HG03378 (cell line): ENCODE results near the gene DLGAP1.

Source experiments
- ATAC-seq: cut with Tn5 transposase; IDR thresholded peaks from one replicate; pipeline ENCODE4 v1.9.1; 2021; ENCODE audit warnings: mild to moderate bottlenecking, moderate library complexity; ENCODE audit not compliant: unreplicated experiment

DLGAP1 gene

DNA sequence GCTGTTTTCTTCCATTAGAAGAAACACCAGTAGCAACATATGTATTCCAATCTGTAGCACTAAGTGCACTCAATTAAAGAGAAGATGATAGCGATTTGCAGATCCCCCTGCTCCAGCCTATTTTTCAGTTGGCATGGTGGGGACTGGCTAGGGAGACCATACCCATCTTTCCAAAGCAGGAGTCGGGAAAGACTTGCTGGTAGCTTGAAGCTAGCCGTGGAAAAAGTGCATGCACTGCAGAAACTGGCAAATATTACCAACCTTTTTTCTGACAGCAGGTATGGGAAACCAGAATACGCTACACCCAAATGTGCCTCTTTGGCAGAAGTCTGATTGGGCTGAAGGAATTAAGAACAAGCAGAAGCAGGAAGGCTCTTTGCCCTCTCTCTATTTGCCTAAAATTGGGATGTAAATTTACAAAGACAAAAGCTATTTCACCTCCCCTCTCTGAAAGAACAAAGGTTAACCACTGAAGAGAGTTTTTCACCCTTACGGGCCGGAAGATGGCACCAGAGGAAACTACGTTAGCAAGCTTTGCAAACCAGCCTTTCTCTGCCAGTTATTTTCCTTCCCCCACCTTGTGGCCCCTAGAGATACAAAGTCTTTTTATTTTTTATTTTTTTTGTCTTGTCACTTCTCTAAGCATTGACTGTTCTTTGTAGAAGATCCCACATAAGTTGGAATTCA lies 273.1 kb downstream of the DLGAP1 start:
- no peak for ATAC-seq

GRCh38 chr18:4181086-4181485 lies 274.0 kb downstream of the DLGAP1 start:
- no peak for ATAC-seq

DNA sequence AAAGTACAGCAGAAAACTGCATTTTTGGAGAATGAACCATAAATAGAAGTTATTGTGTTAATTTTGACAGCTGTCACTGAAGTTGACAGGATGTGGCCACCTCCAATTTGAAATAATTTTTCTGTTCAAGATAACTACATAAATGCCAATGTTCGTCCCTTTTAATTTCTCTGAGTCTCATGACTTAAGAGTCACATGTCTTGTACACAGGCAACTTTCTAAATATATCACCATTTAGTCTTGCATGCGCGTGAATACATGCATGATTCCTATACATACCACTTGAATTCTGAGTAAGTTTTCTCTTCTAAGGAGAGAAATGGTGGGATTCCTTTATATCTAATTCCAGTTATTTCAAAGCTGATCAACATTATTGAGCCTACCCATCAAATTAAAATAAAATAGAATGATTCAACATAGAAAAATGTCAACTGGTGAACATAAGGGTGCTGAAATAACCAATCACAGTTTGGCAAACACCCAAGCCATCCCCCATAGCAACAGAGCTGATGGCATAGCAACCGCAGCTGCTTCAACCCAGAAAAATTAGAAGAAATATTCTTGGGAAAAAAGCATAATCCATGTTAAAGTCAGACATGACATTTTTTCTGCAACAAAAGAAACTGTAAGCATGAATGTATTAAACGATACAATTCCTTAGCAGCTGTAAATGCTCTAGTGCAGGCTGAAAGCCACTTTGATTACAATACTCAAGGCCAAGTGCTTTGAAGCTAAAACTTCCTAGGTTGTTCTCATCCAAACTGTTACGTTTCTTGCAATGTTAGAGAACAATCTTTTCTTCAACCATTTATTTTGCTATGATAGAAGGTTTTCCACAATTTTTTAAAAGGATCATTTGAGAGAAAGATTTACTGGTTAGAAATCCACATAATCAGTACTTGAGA lies 282.7 kb downstream of the DLGAP1 start:
- no peak for ATAC-seq

DNA sequence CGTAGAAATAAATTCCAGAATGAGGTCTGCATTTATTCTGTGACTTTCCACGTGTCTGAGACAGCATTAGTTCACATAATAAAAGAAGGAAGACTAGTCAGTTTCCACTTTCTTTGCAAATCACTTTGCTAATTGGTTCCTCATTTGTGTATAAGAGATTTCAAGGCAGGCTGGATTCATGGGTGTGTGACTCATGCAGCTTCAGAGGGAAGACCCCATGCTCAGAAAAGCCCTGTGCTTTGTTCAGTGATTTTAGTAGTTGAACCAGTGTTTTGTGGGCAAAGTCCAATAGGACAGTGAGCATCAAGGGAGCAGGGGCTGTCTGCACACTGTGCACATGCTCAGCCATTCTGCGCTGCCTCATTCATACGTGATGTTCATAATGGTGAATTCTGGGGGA lies 297.8 kb downstream of the DLGAP1 start:
- ATAC-seq = no peak

DNA sequence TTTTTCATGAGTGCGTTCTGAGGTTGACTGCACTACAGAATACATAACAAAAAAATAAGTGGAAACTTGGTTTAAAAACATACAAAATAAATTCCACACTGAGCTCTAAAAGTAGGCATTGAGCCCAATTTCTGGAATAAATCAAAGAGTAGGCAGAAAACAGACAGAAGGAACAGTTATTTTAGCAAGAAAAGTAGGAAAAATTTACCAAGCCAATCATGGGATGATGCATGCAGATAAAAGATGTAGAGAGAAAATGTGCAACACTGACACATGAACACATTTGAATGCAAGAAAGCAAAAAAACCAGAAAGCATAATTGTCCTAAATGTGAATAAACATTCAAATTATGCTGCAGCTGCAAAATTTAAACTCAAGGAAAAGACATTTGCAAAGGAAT lies 308.3 kb downstream of the DLGAP1 start:
- no peak for ATAC-seq

DNA sequence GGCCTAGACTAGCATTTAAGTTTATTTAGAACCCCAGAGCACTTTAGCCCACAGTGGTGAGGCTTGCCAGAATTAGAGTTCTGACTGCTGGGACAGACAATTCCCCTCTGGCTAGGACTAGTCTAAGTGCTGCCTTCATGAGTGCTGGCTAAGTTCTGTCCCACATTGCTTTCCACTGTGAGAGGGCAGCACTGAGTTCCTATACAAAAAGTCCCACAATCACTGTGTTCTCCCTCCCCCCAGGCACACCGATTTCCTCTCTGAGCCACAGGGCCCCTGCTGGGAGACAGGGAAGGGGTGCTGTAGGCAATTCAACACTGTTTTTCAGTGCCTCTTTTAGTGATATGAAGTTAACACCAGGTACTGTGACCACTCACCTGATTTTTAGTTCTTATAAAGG lies 310.9 kb downstream of the DLGAP1 start:
- no peak for ATAC-seq

DNA sequence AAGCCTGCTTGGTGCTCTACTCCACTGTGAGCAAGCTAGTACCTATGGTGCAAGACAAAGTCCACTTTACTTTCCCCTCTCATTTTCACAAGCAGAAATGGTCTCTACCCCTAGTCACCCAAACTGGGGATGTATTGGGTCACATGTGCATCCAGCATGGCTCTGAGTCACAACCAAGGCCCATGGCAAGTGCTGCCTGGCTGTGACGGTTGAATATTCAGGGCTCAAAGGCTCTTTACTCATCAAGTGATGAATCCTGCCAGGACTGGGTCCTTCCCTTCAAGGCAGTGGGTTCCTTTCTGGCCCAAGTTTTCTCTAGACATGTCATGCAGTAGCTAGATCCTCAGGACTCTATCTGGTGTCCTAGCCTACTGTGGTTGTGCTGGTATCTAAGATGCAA lies 311.5 kb downstream of the DLGAP1 start:
- no peak for ATAC-seq

- no peak for ATAC-seq
These were observed 312.2 kb downstream of the DLGAP1 start for GRCh38 chr18:4142876-4143275.

GRCh38 chr18:4134700-4135099 lies 320.4 kb downstream of the DLGAP1 start:
- ATAC-seq = no peak

DNA sequence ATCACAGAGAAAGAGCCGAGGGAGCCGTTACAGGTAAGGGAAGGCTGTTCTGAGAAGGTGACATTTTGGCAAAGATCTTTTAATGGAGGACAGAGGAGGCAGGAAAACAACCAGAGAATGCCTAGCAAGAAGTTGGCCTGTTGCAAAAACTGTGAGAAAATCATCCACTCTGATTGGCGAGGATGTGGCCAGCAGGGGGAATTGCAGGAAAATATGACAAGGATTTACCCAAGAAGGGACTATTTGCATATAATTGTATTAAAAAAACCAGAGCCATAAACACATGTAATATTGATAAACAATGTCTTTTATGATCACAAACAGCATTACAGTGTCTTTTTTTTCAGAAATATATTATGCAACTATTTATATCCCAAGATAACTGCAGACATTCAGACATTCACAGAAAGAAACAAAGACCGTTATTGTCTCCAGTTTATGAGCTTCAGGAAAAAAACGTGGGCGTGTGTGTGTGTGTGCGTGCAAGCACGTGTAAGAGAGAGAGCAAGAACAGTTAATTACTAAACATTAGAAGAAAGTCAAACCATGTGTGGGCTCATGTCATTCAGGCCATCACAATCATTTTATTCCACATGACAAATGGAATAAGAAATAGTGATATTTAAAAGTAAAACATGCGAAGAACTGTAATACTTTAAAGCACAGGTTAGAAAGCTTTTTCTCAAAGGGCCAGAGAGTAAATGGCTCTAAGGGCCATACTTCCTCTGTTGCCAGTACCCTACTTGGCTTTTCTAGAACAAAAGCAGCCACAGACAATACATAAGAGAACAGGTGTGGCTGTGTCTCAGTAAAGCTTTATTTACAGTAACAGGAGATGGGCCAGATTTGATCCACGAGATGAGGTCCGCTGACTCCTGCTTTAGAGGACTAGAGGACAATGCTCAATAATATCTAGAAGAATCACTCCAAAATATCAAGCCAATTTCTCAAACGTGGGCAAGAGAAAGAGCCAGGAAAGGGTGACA lies 324.1 kb downstream of the DLGAP1 start:
- no peak for ATAC-seq

DNA sequence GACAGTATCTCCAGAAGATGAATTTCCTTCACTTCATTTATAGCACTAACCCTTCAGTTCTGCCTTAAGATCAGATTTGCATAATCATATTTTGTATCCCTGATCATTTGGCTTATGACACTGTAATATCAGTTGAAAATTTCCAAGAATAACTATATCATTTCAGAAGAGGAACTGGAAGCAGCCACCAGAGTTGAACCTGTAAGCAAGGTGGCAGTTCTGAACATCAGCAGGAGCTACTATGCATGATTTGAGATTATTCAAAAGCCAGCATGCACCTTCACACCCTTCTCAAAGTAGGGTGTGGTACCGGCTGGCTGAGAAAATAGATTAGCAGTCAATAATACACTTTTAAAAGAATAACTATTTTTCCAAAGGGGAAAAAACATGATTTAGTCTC lies 328.2 kb downstream of the DLGAP1 start:
- no peak for ATAC-seq

- ATAC-seq = no peak
These were observed 329.4 kb downstream of the DLGAP1 start for GRCh38 chr18:4125627-4126230.

DNA sequence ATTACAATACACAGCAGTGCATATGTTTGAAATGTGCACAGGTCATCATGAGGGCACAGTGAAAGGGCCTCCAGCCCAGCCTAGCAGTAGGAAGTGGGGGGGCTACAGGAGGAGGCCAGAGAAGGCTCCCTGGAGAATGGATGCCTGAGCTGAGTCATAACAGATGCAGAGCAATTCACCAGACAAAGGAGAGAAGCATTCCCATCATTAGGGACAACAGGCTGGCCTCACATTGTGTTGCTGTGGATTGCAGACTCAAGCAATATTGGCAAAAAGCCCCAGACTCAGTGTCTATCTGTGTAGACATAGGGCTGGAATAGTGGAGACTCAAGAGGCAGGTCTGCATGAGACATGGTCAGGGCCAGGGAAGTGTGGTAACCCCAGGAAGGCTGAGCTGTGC lies 329.9 kb downstream of the DLGAP1 start:
- ATAC-seq = no peak

- ATAC-seq = no peak
These were observed 335.3 kb downstream of the DLGAP1 start for GRCh38 chr18:4119813-4120212.

- no peak for ATAC-seq
These were observed 335.9 kb downstream of the DLGAP1 start for GRCh38 chr18:4119127-4119648.

DNA sequence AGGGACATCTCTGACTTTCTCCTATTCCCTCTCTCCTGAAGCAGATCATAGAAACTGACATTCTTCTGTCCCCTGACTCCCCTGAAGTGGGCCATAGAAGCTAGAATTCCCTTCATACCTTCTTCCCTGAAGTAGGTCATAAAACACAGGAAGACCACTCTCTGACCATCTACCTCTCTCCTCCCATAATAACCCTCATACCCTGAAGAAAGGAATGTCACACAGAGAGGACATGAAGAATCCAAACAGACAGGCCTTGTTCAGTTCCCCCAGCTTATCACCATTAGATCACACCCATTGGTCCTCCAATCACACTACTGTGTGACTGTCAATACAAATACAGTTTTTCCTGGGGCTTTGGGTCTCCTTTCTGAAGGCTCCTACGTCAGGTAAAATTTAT lies 347.1 kb downstream of the DLGAP1 start:
- ATAC-seq = no peak

GRCh38 chr18:4107049-4107467 lies 348.0 kb downstream of the DLGAP1 start:
- no peak for ATAC-seq

GRCh38 chr18:4106407-4107033 lies 348.6 kb downstream of the DLGAP1 start:
- peak; percentile 76 for ATAC-seq

DNA sequence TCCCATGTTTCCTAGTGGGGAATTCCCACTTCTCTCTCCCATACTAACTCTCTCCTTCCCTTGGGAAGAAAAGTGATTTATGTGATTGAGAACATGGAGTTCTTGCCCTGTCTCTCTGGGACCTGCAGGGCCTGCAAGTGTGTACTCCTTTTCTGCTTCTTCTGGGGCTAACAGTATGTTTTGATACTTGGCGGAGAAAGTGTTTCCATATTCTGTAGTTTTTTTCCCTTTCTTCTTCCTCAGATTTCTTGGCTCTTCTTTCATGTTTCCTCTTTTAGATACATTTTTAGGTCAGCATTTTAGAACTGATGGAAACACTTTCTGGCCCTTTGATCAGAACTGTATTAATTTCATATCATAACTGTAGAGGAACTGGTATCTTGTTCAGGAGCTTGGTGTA lies 352.2 kb downstream of the DLGAP1 start:
- ATAC-seq = no peak

- ATAC-seq = no peak
These were observed 354.1 kb downstream of the DLGAP1 start for GRCh38 chr18:4101009-4101408.
